Body of pancreas (tissue), 4 donors: ENCODE results near the gene GLYATL3. TPM values are rescaled to one million over a fixed set of nuclear protein-coding genes. Genes with fewer than 3 reads are reported as not detected.
A peak's percentile ranks its signal among the peaks of the same experiment; 100 is the strongest.

ENCODE experiments used
- ATAC-seq: fragments of 150-250 bp; one replicate; pipeline ENCODE4 v1.9.1; 2016
- DNase-seq, 4 donors: peaks; one replicate each; pipeline ENCODE4 v3.0.0-alpha.2; 2019
- H3K27ac ChIP-seq, 4 donors: fragments of 200-600 bp; sonication (generic); 1 replicate in 3 of 4; 2 replicates in 1 of 4; pipeline versions ENCODE4 v1.5.1 to v1.6.1; 2016 to 2019; ENCODE audit warnings: mild to moderate bottlenecking in 1 of 4, mixed read lengths in 1 of 4, moderate library complexity in 1 of 4
- H3K27me3 ChIP-seq, 2 donors: fragments of 200-600 bp; sonication (generic); one replicate each; pipeline ENCODE4 v1.6.0; 2016; ENCODE audit warnings: mild to moderate bottlenecking in 1 of 2
- H3K36me3 ChIP-seq, 2 donors: fragments of 200-600 bp; sonication (generic); replicated peaks in 1 of 2; 2 replicates each; pipeline ENCODE4 v1.5.1; 2016; ENCODE audit warnings: low read depth in 2 of 2; ENCODE audit not compliant: insufficient read depth in 1 of 2
- H3K4me1 ChIP-seq: fragments of 200-600 bp; sonication (generic); one replicate; pipeline ENCODE4 v1.6.0; 2016
- H3K4me3 ChIP-seq, 2 donors: fragments of 200-600 bp; sonication (generic); 1 replicate in 1 of 2; 2 replicates in 1 of 2; pipeline ENCODE4 v1.5.1; 2016 to 2019
- H3K9me3 ChIP-seq, 3 donors: fragments of 200-600 bp; sonication (generic); 1 replicate in 2 of 3; 2 replicates in 1 of 3; pipeline ENCODE4 v1.5.1; 2016
- CTCF ChIP-seq, 7 experiments: fragments of 450-650 bp in 4 of 7; fragments of 200-600 bp in 3 of 7; sonication (generic) in 3 of 7; IDR thresholded peaks; one replicate each; pipeline ENCODE4 v1.5.1; 2016 to 2019; ENCODE audit warnings: antibody characterized with exemption in 7 of 7
- POLR2A ChIP-seq, 3 donors: fragments of 450-650 bp; IDR thresholded peaks; one replicate each; pipeline ENCODE4 v1.6.1; 2016; ENCODE audit warnings: antibody characterized with exemption in 3 of 3, mild to moderate bottlenecking in 2 of 3
- WGBS, 2 donors: methylation state at CpG; one replicate each; pipeline ENCODE4 v1.1.5; 2017; 5-methylcytosine and 5-hydroxymethylcytosine counted together
- intact Hi-C: fragments of 100-400 bp; cut with DNase I; formaldehyde crosslinking; loops from one replicate; pipeline ENCODE4 v1.15.1; 2023
- total RNA-seq, 2 donors: library from RNA; depleted of rRNA; stranded (reverse); fragments of >200 nt; gene quantifications; one replicate each; pipeline ENCODE4 v1.1.0, GENCODE V29; 2016

GLYATL3 gene
- total RNA-seq, 2 donors from 2014 or later: not detected

- Histone ChIP-seq H3K36me3 (no peaks in the 10 kb centered on the region), H3K27me3 (peaks cover 0 to 6% of the 10 kb centered on the region in 2 donors), H3K27ac (peak overlapping the region in 3 of 4 donors; percentile 61 to 78 (median 75)), H3K4me1 (peaks cover 26% of the 10 kb centered on the region), H3K4me3 (no peak overlapping the region), H3K9me3 (no peaks in the 10 kb centered on the region)
- ATAC-seq: no peak
- intact Hi-C loops: no loop called here
- DNase-seq: no peak
- no peak for TF ChIP-seq CTCF (IDR thresholded peaks at IDR 0.05)
- TF ChIP-seq POLR2A (IDR thresholded peaks at IDR 0.05): no peak
- 34 to 59% methylated on average over 2 of the region's 2 CpGs for WGBS, 2 donors
Observed at GRCh38 chr6:49551866-49552129, 52.1 kb downstream of the GLYATL3 start.

GRCh38 chr6:49552596-49552995 is 52.9 kb downstream of the GLYATL3 start:
- Histone ChIP-seq H3K36me3 (no peaks in the 10 kb centered on the region), H3K27me3 (peaks cover 0 to 6% of the 10 kb centered on the region in 2 donors), H3K9me3 (no peaks in the 10 kb centered on the region), H3K27ac (peak overlapping the region in 3 of 4 donors; percentile 30 to 61 (median 43)), H3K4me3 (no peak overlapping the region), H3K4me1 (peaks cover 26% of the 10 kb centered on the region)
- intact Hi-C loops: no loop called here
- ATAC-seq: no peak
- DNase-seq: no peak
- TF ChIP-seq CTCF (IDR thresholded peaks at IDR 0.05) (no peak), POLR2A (IDR thresholded peaks at IDR 0.05) (no peak)
- 95 to 97% methylated on average over 2 of the region's 2 CpGs for WGBS, 2 donors

- peak in 1 of 4 donors; percentile 12 for DNase-seq
- H3K27me3 ChIP-seq: peaks cover 0 to 6% of the 10 kb centered on the region in 2 donors
- WGBS, 2 donors: 25 to 38% methylated on average over 1 of the region's 1 CpG
Observed at GRCh38 chr6:49553384-49553783, 53.7 kb downstream of the GLYATL3 start.

GRCh38 chr6:49555951-49556350 is 56.2 kb downstream of the GLYATL3 start:
- Histone ChIP-seq H3K27me3 (peaks cover 0 to under 1% of the 10 kb centered on the region in 2 donors), H3K27ac (peak overlapping the region in 3 of 4 donors; percentile 23 to 78 (median 29)), H3K36me3 (no peaks in the 10 kb centered on the region), H3K9me3 (no peaks in the 10 kb centered on the region), H3K4me1 (peaks cover 16% of the 10 kb centered on the region), H3K4me3 (no peak overlapping the region)
- WGBS, 2 donors: 47 to 63% methylated on average over 4 of the region's 4 CpGs
- no peak for ATAC-seq
- intact Hi-C loops: no loop called here
- DNase-seq: no peak
- TF ChIP-seq POLR2A (IDR thresholded peaks at IDR 0.05): no peak

More at GRCh38 chr6:49553384-49553783, 53.7 kb downstream of the GLYATL3 start:
- no peaks in the 10 kb centered on the region for H3K36me3 ChIP-seq
- no peak for TF ChIP-seq CTCF (IDR thresholded peaks at IDR 0.05)
- no peak for TF ChIP-seq POLR2A (IDR thresholded peaks at IDR 0.05)
- H3K27ac ChIP-seq: peak overlapping the region in 3 of 4 donors; percentile 30 to 61 (median 43)
- H3K4me1 ChIP-seq: peaks cover 26% of the 10 kb centered on the region
- H3K4me3 ChIP-seq: no peak overlapping the region
- ATAC-seq: no peak
- intact Hi-C loops: no loop called here
- no peaks in the 10 kb centered on the region for H3K9me3 ChIP-seq

- H3K4me1 ChIP-seq: peaks cover 12% of the 10 kb centered on the region
- intact Hi-C loops: no loop called here
- H3K27me3 ChIP-seq: no peaks in the 10 kb centered on the region
- H3K4me3 ChIP-seq: no peak overlapping the region
- no peaks in the 10 kb centered on the region for H3K9me3 ChIP-seq
- H3K27ac ChIP-seq: peak overlapping the region in 3 of 4 donors; percentile 45 to 78 (median 62)
- DNase-seq (peak; percentile 56 to 87 (median 66)), ATAC-seq (peak; percentile 96)
- no peak for TF ChIP-seq POLR2A (IDR thresholded peaks at IDR 0.05)
- TF ChIP-seq CTCF (IDR thresholded peaks at IDR 0.05): no peak
- H3K36me3 ChIP-seq: no peaks in the 10 kb centered on the region
Observed at GRCh38 chr6:49556429-49556837, 56.7 kb downstream of the GLYATL3 start.
